ENCODE results near the gene ITLN1.
"Not testable (repeated sequence)": the region's sequence is repeated elsewhere in the genome, so short reads cannot be mapped to it uniquely, and the experiment has no call there.

ITLN1 gene

DNA sequence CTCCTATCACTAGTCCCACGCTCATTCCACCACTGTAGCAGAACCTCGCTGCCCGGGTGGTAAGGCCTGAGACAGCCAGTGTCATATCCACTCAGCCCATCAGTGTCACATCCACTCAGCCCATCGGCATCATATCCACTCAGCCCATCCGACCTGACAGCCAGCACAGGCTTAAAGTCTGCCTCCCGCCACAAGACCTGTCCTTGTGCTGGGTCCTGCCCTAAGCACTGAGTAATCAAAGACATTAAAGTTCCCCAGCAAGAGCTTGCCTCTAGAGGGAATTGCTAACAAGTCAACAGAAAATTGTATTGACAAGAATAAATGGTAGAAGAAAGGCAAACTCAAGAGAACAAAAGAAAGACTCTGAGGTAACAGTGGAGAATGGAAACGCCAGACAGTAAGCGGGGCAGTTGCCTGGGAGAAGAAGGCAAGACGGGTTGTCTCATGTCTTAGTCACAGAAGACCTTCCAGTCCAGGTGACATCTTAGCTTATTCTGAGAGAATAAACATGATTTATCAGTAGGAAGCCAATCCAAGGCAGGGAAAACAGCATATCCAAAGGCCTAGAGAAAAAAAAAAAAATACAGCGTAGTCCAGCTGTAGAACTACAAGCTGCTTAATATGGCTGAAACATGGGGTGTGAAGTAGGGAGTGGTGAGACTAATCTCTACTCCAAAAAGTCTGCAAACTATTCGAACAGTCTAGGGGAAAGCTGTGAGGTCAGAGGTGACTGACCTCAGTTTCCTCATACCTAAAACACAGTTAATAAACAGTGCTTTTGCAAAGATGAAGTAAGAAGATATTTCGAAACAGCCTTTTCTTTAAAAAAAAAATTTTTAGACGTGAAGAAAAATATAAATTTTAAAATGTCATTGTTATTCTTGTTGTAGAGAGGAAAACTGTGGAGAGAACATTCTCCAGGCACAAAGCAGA lies 1.1 kb downstream of the ITLN1 start:
- DNase-seq (ENCODE audit: low read depth in 3 of 3), result no peak

DNA sequence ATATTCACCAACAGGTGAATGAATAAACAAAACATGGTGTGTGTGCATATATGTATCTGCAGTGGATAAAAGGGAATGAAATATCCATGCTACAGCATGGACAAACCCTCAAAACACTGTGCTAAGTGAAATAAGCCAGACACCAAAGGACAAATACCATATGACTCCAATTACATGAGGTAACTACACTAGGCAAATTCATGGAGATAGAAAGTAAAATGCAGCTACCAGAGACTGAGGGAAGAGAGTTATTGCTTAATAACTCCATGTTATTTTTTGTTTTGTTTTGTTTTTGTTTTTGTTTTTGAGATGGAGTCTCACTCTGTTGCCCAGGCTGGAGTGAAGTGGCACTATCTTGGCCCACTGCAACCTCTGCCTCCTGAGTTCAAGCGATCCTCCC lies 2.4 kb downstream of the ITLN1 start:
- DNase-seq (ENCODE audit: low read depth in 3 of 3), result no peak

DNA sequence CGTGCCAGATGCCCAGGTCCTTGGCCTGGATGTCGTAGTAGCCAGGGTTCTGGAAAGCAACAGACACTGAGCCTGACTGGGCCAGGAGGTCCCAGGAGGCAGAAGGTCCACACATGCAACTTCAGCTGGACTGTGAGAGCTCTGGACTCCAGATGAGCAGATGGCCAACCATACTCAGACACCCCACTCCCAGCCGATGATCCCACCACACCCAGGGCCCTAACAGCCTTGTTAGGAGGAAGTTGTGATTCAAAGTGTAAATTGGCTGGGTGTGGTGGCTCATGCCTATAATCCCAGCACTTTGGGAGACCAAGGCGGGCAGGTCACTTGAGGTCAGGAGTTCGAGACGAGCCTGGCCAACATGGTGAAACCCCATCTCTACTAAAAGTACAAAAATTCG lies 3.7 kb downstream of the ITLN1 start:
- not testable (repeated sequence) for DNase-seq (ENCODE audit: low read depth in 3 of 3)

DNA sequence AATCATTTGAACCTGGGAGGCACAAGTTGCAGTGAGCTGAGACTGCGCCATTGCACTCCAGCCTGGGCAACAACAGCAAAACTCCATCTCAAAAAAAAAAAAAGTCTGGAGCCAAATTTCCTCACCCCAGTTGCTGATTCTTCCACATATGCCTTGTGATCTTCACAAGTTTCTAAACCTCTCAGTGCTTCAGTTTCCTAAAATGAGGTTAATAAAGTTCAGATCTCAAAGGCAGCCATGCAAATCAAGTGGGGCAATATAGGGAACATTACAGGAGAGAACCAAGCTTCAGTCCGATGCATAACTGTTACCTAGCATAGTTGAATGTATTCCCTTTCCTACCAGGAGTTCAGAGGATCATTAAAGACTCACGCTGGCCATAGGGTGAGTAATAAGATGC lies 4.8 kb downstream of the ITLN1 start:
- DNase-seq (ENCODE audit: low read depth in 3 of 3), result no peak

DNA sequence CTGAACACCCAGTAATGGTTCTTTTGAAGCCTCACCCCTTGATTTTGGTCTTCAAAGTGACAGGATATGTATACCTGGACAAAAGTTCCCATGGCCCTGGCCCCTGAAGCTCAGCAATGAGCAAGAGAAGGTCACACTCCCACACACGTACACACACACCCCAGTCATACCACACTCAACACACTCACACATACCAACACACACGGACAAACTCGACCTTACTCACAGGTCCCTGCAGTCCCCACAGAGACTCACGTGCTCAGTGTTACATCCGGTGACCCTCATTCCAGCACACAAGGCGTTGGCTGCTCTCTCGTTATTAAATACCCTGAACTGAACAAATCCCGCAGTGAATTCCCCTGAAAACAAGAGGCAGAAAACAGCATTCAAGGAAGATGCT lies 5.9 kb downstream of the ITLN1 start:
- no peak for DNase-seq (ENCODE audit: low read depth in 3 of 3)

DNA sequence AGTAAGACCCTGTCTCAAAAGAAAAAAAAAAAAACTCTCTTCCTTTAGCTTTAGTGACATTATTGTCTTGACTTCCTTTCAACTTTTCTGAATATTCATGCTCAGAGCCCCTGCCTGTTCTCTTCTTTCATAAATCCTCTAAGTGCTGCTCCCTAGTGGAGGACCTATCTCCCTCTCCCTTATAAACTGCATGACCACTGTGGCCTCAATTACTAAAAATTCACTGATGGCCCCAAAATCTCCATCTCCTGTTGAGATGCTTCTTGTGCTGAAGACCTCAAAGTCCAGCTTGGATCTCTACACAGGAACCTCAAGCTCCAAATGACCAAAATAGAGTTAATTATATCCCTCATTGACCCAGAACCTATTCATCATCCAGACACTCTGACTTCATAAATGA lies 7.8 kb downstream of the ITLN1 start:
- no peak for DNase-seq (ENCODE audit: low read depth in 3 of 3)

DNA sequence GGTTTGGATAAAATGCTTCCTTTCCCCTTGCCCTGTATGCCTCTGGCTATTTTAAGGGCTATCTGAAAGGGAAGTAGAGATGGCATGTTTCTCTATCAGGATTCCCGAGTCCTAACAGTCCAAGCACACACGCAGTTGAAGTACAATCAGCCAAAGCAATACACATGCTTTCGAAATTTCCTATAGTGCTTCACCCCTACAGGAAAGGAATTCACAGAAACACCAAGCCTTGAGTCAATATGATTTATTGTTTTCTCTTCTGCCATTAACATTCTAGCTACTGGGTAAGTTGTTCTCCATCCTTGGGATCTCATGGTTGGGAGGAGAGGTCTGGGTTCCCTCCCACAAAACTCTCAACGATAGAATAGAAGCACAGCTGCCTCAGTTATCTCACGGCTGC lies 8.7 kb downstream of the ITLN1 start:
- no peak for DNase-seq (ENCODE audit: low read depth in 3 of 3)

DNA sequence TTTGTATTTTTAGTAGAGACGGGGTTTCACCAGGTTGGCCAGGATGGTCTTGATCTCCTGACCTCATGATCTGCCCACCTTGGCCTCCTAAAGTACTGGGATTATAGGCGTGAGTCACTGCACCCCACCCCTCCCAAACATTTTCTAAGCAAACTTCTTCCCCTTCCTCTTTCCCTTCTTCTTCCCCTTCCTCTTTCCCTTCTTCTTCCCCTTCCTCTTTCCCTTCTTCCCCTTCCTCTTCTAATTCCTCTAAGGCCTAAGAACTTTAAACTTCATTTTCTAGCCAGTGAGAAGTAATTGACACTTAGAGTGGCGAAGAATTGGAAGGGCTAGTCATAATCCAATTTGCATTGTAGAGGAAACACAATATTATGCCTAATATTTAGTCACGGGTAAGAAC lies 9.4 kb downstream of the ITLN1 start:
- not testable (repeated sequence) for DNase-seq (ENCODE audit: low read depth in 3 of 3)

DNA sequence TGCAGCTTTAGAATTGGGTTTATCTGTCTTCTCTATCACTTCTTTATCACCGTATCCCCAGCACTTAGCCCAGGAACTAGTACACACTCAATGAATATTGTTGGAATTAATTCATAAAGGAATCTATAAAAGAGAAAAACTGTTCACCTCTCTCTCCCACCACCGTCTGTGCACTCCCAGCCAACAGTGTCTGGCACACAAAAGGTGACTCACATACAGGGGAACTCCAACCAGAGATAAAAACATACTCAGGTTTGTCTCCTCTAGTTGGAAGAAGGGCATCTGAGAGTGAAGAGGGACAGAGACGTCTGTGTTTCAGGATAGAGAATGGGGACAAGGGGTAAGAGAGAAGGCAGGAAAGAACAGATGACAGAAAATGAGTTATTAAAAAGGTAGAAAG lies 10.0 kb downstream of the ITLN1 start:
- no peak for DNase-seq (ENCODE audit: low read depth in 3 of 3)

DNA sequence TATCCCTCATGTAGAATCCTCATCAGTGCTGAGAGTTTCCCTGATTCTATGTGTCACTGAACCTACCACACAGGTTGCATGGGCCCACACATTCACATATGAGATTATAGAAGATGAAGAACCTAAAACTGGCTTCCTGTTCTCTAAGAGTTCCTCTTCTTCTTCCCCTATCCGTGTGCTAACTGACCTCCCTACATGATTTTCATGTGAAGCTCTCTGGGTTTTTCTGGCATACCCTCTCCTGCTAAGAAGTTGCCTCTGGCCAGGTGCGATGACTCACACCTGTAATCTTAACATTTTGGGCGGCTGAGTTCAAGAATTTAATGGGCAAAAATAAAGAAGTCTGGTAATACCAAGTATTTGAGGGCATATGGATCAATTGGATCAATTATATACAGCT lies 16.8 kb downstream of the ITLN1 start:
- DNase-seq (ENCODE audit: low read depth in 3 of 3), result no peak

DNA sequence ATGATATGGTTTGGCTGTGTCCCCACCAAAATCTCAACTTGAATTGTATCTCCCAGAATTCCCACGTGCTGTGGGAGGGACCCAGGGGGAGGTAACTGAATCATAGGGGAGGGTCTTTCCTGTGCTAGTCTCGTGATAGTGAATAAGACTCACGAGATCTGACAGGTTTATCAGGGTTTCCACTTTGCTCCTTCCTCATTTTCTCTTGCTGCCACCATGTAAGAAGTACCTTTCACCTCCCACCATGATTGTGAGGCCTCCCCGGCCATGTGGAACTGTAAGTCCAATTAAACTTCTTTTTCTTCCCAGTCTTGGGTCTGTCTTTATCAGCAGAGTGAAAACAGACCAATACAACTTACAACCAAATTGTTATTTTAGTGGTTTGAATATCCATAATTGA lies 17.3 kb downstream of the ITLN1 start:
- not testable (repeated sequence) for DNase-seq (ENCODE audit: low read depth in 3 of 3)

DNA sequence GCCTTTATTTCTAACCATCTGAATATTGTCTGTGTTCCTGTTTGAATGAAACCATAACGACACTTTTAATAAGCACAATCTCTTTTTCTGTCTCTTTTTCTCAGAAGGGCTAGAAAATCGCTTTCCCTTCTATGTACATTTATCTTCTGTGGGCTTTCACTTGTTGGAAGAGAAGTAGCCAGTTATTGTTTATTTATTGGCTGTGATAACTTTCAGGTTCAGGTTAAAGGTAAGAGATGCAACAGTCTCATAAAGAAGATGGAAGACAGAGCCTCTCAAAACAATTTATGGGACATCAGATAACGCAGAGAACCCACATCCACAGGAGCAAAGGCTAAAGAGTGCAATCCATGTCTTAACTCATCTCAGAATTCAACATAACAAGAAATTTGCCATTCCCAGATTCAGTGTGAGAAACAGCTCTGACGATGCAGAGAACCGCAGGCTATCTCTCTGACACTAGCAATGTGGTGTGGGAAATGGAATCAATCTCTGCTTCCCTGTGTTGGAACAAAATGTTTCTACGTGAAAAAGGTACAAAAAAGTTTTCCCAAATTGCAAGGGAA lies 18.2 kb downstream of the ITLN1 start:
- no peak for DNase-seq (ENCODE audit: low read depth in 3 of 3)

DNA sequence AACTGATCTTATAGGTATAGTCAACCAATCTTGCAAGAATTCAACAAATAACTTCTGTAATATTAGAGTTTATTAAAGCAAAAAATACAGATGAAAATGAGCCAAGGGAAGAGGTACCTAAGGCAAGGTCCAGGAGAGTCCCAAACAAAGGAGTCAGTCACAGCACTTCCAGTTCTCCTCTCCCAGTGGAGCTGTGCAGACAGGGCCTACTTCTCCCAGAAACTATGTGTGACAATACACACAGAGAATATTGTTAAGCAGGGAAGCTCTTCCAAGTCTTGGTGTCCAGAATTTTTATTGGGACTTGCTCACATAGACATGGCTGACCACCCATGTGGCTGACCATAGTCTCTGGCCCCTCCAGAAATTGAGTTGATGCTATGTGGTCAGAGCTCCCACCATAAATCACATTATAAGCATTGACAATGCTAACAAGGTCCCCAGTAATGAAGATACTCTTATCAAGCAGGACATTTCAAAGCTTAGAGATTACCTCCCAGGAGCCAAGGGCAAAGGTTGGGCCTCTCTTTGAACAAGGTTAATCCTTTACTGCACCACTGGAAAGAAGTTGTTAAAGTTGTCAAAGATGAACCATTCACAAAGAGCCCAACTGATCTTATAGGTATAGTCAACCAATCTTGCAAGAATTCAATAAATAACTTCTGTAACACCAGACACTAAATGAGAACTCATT lies 18.8 kb downstream of the ITLN1 start:
- no peak for DNase-seq (ENCODE audit: low read depth in 3 of 3)

DNA sequence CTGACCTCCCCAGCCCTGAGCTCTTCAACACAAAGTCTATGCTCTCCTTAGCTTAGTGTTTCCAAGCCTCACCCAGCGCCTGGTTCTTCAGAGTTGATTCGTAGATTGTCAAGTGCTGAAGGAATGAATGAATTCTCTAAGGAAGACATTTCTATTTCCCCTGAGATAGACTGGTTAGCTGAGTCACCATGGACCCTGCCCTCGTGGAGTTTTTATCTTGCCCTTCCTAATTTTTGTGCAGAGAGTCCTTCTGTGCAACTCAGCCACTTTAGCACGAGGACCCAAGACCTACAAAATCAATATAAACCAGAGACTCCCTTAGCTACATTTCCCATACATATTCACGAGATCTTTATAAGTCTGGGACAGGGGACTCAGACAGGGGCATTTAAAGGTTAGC lies 19.6 kb downstream of the ITLN1 start:
- no peak for DNase-seq (ENCODE audit: low read depth in 3 of 3)

DNA sequence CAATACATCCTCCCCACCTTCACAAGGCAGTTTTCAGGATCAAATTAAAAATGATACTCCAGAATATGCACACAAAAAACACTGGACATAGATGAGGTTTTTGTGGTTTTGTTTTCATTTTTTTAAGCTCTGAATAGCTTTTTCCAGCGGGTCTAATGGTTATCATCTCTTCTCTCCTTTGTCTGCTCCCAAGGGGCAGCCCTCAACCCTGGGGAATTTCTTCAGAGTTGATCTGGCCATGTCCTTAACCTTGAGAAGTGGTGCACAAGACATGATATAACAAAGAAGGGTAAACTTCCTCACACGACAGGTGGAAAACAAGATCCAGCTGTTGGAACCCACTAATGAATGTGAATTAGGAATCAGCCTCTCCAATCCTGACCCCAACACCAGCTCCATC lies 20.8 kb downstream of the ITLN1 start:
- no peak for DNase-seq (ENCODE audit: low read depth in 3 of 3)

DNA sequence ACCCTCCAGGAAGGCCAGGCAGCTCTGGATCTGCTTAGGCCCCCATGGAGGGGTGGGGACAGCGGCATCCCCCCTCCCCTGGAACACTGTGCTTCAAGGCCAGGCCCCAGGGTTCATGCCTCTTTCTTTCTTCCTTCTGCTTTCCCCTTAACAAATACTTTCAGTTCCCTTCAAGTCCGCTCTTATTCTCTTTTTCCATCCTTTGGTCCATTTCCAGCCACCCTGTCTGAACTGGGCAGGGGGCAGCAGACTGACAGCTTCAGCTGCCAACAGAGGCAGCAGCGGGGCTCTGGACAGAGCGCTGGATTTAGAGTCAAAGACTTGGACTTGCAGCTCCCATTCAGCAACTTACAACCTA lies 21.2 kb downstream of the ITLN1 start:
- no peak for DNase-seq (ENCODE audit: low read depth in 3 of 3)

DNA sequence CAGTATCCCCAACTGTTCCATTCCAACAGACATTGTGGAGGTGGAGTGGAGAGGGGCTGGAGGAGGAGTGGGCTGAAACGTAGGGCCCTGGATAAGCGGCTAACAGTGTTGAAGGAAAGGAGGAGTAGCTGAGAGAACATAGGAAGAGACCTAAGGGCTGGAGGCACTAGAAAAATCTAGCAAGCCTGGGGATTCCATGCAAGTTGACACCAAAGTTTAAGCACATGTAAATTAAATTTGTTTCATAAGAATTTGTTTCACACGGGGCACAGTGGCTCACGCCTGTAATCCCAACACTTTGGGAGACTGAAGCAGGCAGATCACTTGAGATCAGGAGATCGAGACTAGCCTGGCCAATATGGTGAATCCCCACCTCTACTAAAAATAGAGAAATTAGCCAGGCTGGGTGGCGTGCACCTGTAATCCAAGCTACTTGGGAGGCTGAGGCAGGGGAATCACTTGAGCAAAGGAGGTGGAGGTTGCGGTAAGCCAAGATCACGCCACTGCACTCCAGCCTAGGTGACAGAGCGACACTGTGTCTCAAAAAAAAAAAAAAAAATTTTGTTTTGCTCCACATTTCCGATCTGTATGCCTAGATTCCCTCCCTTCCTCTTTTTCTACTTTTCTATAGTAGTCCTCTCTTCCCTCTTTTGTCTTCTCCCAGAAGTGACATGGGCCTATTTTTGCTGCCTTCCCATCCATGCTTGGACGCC lies 21.8 kb downstream of the ITLN1 start:
- no peak for DNase-seq (ENCODE audit: low read depth in 3 of 3)

DNA sequence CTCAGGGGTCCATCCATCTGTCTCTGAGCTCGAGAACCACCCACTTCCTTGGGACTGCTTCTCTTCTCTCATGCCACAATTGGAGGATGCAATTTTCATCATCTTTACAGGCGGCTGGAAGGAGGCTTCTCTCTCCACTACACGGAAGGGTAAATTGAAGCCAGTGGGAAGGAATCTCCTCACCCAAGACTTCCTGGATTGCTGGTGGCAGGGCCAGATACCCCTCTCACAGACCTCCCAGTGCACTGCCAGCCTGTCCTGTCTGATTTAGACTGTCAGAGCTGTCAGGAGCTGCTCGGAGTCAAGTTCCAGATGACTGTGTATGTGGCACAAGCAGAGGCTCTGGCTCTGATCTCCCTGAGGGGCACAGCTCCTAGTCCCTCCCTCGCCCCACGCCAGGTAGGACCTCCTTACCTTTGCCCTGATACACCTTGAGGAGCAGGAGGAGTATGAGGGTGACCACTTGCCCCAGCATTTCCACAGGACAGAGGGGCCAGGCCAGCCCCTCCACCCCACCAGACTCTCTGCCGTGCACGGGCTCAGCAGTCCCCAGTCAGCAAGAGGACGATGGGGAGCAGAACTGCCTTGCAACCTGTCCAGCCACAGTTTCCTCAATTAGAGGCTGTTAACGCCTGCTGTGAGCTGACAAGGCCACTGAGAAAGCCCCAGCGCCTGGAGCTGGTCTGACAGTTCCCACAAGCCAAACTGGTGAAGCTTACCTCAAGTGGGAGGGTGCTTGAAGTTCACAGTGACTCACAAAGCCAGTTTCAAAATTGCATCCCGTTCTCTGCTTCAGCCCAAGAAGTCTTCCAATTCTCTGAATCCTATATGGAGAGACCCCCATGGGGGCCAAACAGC lies 22.5 kb downstream of the ITLN1 start, which contains the start of gene CD244:
TSS of gene CD244 (minus strand) at position 685 of the 858 bp plus-strand sequence. CDS start at position 475, 210 bp downstream.
- DNase-seq (ENCODE audit: low read depth in 3 of 3), result peak in 1 of 3 experiments; percentile 48

DNA sequence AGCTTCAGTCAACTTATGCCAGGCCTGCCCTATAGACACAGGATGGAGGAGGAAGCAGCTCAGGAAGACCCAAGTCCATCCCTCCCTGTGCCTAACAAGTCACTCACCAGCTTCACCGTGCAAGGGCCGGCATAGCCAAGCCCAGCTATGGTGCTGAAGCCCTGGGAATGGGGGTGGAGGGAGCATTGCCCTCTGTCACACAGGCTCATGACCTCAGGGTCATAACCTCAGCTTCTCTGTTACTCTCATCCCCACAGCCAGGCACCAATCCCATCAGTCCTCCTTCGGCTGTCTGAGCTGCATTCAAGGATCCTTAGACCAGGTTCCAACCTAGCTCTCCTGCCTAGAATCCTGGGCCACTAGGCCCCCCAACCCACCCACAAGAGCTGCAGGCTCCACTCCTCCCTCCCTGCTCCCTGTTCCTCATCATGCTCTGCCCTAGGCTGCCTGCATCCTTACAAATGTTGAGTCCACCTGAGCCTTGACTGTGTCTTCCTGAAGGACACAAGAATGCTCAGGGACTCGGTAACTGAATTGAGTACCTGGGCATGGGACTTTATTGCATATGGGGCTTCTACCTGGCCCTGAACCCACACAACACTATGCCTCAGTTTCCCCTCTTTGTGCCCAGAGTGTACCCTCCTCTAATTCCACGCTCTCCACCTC lies 24.0 kb downstream of the ITLN1 start:
- no peak for DNase-seq (ENCODE audit: low read depth in 3 of 3)

DNA sequence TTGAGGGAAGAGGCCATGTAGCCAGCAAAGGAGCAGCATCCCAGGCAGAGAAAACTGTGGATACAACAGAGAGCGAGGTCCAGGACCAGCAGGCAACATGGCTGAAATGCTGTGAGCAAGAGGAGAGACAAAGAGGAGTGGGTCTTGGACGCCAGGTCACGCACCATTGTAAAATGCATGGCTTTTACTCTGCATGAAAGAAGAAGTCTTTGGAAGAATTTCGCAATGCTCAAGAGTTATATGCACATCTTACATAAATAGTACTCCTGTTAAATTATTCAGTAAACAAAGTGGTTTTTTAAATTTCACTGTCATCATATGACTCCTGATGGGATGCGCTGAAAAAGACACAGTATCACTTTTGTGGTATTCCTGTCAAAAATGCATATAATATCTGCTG lies 25.8 kb downstream of the ITLN1 start:
- no peak for DNase-seq (ENCODE audit: low read depth in 3 of 3)

DNA sequence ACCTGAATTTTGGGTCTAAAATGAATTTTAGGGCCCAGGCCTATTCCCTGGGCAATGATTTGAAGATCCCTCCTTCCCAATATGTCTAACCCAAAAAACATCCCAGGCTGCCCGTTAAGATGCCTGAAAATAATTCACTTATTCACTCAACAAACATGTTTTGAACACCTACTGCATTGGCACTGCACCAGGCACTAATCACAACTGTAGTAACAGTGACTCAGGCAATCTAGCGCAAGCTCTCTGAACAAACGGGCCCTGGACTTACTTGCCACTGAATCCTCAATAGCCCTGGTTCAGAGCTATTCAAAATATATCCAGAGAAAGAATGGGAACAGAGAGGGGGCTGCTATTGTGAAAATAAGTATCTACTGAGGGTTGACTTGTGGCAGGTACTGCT lies 26.5 kb downstream of the ITLN1 start:
- no peak for DNase-seq (ENCODE audit: low read depth in 3 of 3)

Measured in stimulated activated CD4-positive, alpha-beta T cell treated with anti-CD3 and anti-CD28 coated beads, TNF-alpha, amount 100 ng/mL, for 24 hours (primary cell).